HG03196 (cell line): ENCODE measurements around the gene ZC3H11A.
"Not testable (repeated sequence)": the region's sequence is repeated elsewhere in the genome, so short reads cannot be mapped to it uniquely, and the experiment has no call there.

Source experiments
- ATAC-seq: cut with Tn5 transposase; IDR thresholded peaks from one replicate; pipeline ENCODE4 v1.9.1; 2021; ENCODE audit not compliant: unreplicated experiment

ZC3H11A gene

GRCh38 chr1:203778789-203779188, 16.6 kb upstream of the ZC3H11A start:
- ATAC-seq, result no peak

- no peak for ATAC-seq
Measured at GRCh38 chr1:203781962-203782361, 13.5 kb upstream of the ZC3H11A start.

- no peak for ATAC-seq
Measured at GRCh38 chr1:203789966-203790365, 5.5 kb upstream of the ZC3H11A start.

GRCh38 chr1:203791498-203791897, 3.9 kb upstream of the ZC3H11A start:
- no peak for ATAC-seq

GRCh38 chr1:203792486-203792885, 2.9 kb upstream of the ZC3H11A start:
- no peak for ATAC-seq

- not testable (repeated sequence) for ATAC-seq
Measured at GRCh38 chr1:203793561-203793960, 1.9 kb upstream of the ZC3H11A start.

- ATAC-seq, result no peak
Measured at GRCh38 chr1:203794764-203795440, 521 bp upstream of the ZC3H11A start.

GRCh38 chr1:203796236-203796605, 798 bp downstream of the ZC3H11A start:
- no peak for ATAC-seq

GRCh38 chr1:203797216-203797615, 1.8 kb downstream of the ZC3H11A start:
- no peak for ATAC-seq

GRCh38 chr1:203797948-203798655, 2.7 kb downstream of the ZC3H11A start:
- no peak for ATAC-seq

- no peak for ATAC-seq
Measured at GRCh38 chr1:203799157-203799556, 3.7 kb downstream of the ZC3H11A start.

GRCh38 chr1:203799971-203800370, 4.5 kb downstream of the ZC3H11A start:
- ATAC-seq, result no peak

GRCh38 chr1:203805689-203806088, 10.3 kb downstream of the ZC3H11A start:
- ATAC-seq, result no peak

- no peak for ATAC-seq
Measured at GRCh38 chr1:203807196-203807595, 11.8 kb downstream of the ZC3H11A start.

GRCh38 chr1:203813581-203814341, 18.3 kb downstream of the ZC3H11A start:
- ATAC-seq, result no peak

- no peak for ATAC-seq
Measured at GRCh38 chr1:203818399-203818798, 23.0 kb downstream of the ZC3H11A start.

- ATAC-seq, result no peak
Measured at GRCh38 chr1:203823306-203823705, 27.9 kb downstream of the ZC3H11A start.

GRCh38 chr1:203826175-203826574, 30.8 kb downstream of the ZC3H11A start:
- ATAC-seq, result no peak

- no peak for ATAC-seq
Measured at GRCh38 chr1:203828002-203828401, 32.6 kb downstream of the ZC3H11A start.

GRCh38 chr1:203828503-203828902, 33.1 kb downstream of the ZC3H11A start:
- no peak for ATAC-seq

- ATAC-seq, result not testable (repeated sequence)
Measured at GRCh38 chr1:203829247-203829646, 33.8 kb downstream of the ZC3H11A start.

GRCh38 chr1:203835476-203835875, 40.1 kb downstream of the ZC3H11A start:
- ATAC-seq, result no peak
